ENCODE results near the gene NACC2.
"Not testable (repeated sequence)": the region's sequence is repeated elsewhere in the genome, so short reads cannot be mapped to it uniquely, and the experiment has no call there.

The NACC2 gene

GRCh38 chr9:135973277-135974219, 121.5 kb downstream of the NACC2 start:
- no peak for DNase-seq

GRCh38 chr9:135971892-135972291, 123.2 kb downstream of the NACC2 start:
- DNase-seq = no peak

- DNase-seq = no peak
Measured at GRCh38 chr9:135971111-135971766, 123.8 kb downstream of the NACC2 start.

- no peak for DNase-seq
Measured at GRCh38 chr9:135970128-135970815, 124.8 kb downstream of the NACC2 start.

- DNase-seq = no peak
Measured at GRCh38 chr9:135969064-135969683, 125.9 kb downstream of the NACC2 start.

GRCh38 chr9:135968601-135969000, 126.5 kb downstream of the NACC2 start:
- DNase-seq = no peak

- no peak for DNase-seq
Measured at GRCh38 chr9:135968083-135968476, 127.0 kb downstream of the NACC2 start.

GRCh38 chr9:135966916-135967260, 128.2 kb downstream of the NACC2 start:
- DNase-seq = not testable (repeated sequence)

- no peak for DNase-seq
Measured at GRCh38 chr9:135965124-135965756, 129.8 kb downstream of the NACC2 start.

- DNase-seq = no peak
Measured at GRCh38 chr9:135963938-135964337, 131.2 kb downstream of the NACC2 start.

- DNase-seq = no peak
Measured at GRCh38 chr9:135963338-135963737, 131.8 kb downstream of the NACC2 start.

- no peak for DNase-seq
Measured at GRCh38 chr9:135962696-135963307, 132.3 kb downstream of the NACC2 start.

GRCh38 chr9:135961811-135962695, 133.0 kb downstream of the NACC2 start:
- no peak for DNase-seq

GRCh38 chr9:135961277-135961715, 133.8 kb downstream of the NACC2 start, which contains the start of gene UBAC1:
UBAC1 (minus strand) TSS chr9:135961373; CDS start chr9:135961162, 211 bp downstream.
- DNase-seq = peak; percentile 96

GRCh38 chr9:135960411-135961276, 134.4 kb downstream of the NACC2 start:
- no peak for DNase-seq

- DNase-seq = no peak
Measured at GRCh38 chr9:135959814-135960213, 135.3 kb downstream of the NACC2 start.

- DNase-seq = no peak
Measured at GRCh38 chr9:135958485-135958884, 136.6 kb downstream of the NACC2 start.

GRCh38 chr9:135957431-135957830, 137.7 kb downstream of the NACC2 start:
- no peak for DNase-seq

- DNase-seq = no peak
Measured at GRCh38 chr9:135956802-135957174, 138.3 kb downstream of the NACC2 start.

All from midbrain (tissue), 1 donor.